Ecto neural progenitor cell (in vitro differentiated cells): ENCODE results near the gene VGLL4.

Source experiments
- DNase-seq: peaks from one replicate; pipeline ENCODE4 v3.0.0-alpha.2; 2018; ENCODE audit warnings: low spot score

The VGLL4 gene

GRCh38 chr3:11565072-11565471 is 78.6 kb downstream of the VGLL4 start:
- DNase-seq: no peak

GRCh38 chr3:11564577-11565001 is 79.1 kb downstream of the VGLL4 start:
- DNase-seq: no peak

GRCh38 chr3:11563865-11564185 is 79.9 kb downstream of the VGLL4 start:
- no peak for DNase-seq

GRCh38 chr3:11563159-11563864 is 80.4 kb downstream of the VGLL4 start:
- no peak for DNase-seq

GRCh38 chr3:11562277-11562881 is 81.3 kb downstream of the VGLL4 start:
- DNase-seq: no peak

- no peak for DNase-seq
Observed at GRCh38 chr3:11560746-11561145, 83.0 kb downstream of the VGLL4 start.

- no peak for DNase-seq
Observed at GRCh38 chr3:11559816-11560633, 83.7 kb downstream of the VGLL4 start.

GRCh38 chr3:11558918-11559815 is 84.5 kb downstream of the VGLL4 start:
- DNase-seq: no peak

GRCh38 chr3:11558411-11558903 is 85.3 kb downstream of the VGLL4 start:
- DNase-seq: no peak

GRCh38 chr3:11558002-11558401 is 85.7 kb downstream of the VGLL4 start:
- no peak for DNase-seq

GRCh38 chr3:11556851-11557644 is 86.7 kb downstream of the VGLL4 start:
- no peak for DNase-seq

- DNase-seq: no peak
Observed at GRCh38 chr3:11555881-11556633, 87.7 kb downstream of the VGLL4 start.

GRCh38 chr3:11555211-11555782 is 88.4 kb downstream of the VGLL4 start:
- DNase-seq: no peak

- DNase-seq: no peak
Observed at GRCh38 chr3:11554666-11555065, 89.0 kb downstream of the VGLL4 start.

- no peak for DNase-seq
Observed at GRCh38 chr3:11554236-11554610, 89.5 kb downstream of the VGLL4 start.

GRCh38 chr3:11553436-11554235 is 90.1 kb downstream of the VGLL4 start:
- no peak for DNase-seq

- DNase-seq: no peak
Observed at GRCh38 chr3:11552289-11553264, 91.1 kb downstream of the VGLL4 start.

- DNase-seq: no peak
Observed at GRCh38 chr3:11551036-11551435, 92.7 kb downstream of the VGLL4 start.
